Brain microvascular endothelial cell (primary cell): Measurements from ENCODE around the gene TIMP2.

Experiments
- DNase-seq: peaks from one replicate; pipeline ENCODE4 v3.0.0-alpha.2; 2020
- H3K27ac ChIP-seq: fragments of 250-450 bp; sonication (Bioruptor Pico); 2 replicates; pipeline ENCODE4 v1.5.1; 2020; ENCODE audit warnings: mild to moderate bottlenecking, moderate library complexity
- H3K27me3 ChIP-seq: fragments of 250-450 bp; sonication (Bioruptor Pico); replicated peaks from 2 replicates; pipeline ENCODE4 v1.5.1; 2020; ENCODE audit warnings: mild to moderate bottlenecking
- H3K36me3 ChIP-seq: fragments of 250-450 bp; sonication (Bioruptor Pico); replicated peaks from 2 replicates; pipeline ENCODE4 v1.5.1; 2020; ENCODE audit warnings: mild to moderate bottlenecking
- H3K4me3 ChIP-seq: 2 replicates; pipeline ENCODE4 v1.5.1; 2011; ENCODE audit warnings: low read depth, mild to moderate bottlenecking, control low read depth, low read length, moderate library complexity
- in situ Hi-C: cut with HindIII; loops from 2 replicates; pipeline ENCODE4 v1.10.0; 2017; ENCODE audit warnings: low sequenced_read_pairs, low pct_ligation_motif_present
- TF ChIP-seq, protein P1 (sequence below): IDR thresholded peaks from 2 replicates; pipeline ENCODE4 v1.5.1; 2011; ENCODE audit warnings: low read depth, mild to moderate bottlenecking, moderate library complexity, low read length, control low read depth, inconsistent platforms; ENCODE audit errors: missing control alignments

The TIMP2 gene

DNA sequence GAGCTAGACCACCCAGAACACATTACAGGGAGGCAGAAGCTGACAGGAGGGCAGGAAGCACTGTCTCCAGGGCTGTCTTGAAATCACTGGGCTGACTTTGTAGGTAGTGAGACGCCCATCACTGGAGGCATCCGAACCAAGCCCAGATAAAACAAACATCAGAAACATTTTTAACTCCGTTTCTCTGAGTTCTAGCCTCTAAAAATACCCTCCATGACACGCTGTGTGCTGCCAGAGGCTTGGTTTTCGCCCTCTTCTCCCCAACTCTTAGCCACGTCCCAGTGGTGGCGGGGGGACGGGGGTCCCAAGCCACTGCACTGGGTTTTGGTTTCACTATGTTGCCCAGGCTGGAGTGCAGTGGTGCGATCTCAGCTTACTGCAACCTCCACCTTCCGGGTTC lies 23.4 kb downstream of the TIMP2 start:
- no peak for DNase-seq
- Histone ChIP-seq H3K27ac (no peak overlapping the region), H3K27me3 (no peaks in the 10 kb centered on the region), H3K4me3 (no peak overlapping the region), H3K36me3 (peaks cover 33% of the 10 kb centered on the region)
- in situ Hi-C loops, result no loop called here
- TF ChIP-seq, protein P1, sequence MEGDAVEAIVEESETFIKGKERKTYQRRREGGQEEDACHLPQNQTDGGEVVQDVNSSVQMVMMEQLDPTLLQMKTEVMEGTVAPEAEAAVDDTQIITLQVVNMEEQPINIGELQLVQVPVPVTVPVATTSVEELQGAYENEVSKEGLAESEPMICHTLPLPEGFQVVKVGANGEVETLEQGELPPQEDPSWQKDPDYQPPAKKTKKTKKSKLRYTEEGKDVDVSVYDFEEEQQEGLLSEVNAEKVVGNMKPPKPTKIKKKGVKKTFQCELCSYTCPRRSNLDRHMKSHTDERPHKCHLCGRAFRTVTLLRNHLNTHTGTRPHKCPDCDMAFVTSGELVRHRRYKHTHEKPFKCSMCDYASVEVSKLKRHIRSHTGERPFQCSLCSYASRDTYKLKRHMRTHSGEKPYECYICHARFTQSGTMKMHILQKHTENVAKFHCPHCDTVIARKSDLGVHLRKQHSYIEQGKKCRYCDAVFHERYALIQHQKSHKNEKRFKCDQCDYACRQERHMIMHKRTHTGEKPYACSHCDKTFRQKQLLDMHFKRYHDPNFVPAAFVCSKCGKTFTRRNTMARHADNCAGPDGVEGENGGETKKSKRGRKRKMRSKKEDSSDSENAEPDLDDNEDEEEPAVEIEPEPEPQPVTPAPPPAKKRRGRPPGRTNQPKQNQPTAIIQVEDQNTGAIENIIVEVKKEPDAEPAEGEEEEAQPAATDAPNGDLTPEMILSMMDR, result no peak

DNA sequence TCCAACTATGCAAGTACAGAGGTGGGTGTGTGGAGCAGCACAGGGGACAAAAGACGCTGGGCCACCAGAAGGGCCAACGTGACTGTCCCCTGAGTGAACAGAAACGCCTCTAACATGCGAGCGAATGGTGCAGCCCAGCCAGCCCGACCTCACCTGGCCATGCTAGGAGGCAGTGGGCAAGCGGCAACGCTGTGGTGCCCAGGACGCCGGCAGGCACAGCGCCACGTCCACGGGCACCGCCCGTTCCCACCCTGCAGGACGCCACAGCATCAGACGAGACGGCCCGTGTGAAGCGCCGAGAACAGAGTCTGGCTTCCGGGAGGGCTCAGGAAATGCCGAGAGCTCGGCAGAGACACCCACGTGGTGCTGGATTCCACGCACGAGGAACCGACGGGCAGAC lies 24.4 kb downstream of the TIMP2 start:
- TF ChIP-seq, protein P1, result no peak
- H3K36me3 ChIP-seq, result peaks cover 33% of the 10 kb centered on the region
- in situ Hi-C loops, result no loop called here

DNA sequence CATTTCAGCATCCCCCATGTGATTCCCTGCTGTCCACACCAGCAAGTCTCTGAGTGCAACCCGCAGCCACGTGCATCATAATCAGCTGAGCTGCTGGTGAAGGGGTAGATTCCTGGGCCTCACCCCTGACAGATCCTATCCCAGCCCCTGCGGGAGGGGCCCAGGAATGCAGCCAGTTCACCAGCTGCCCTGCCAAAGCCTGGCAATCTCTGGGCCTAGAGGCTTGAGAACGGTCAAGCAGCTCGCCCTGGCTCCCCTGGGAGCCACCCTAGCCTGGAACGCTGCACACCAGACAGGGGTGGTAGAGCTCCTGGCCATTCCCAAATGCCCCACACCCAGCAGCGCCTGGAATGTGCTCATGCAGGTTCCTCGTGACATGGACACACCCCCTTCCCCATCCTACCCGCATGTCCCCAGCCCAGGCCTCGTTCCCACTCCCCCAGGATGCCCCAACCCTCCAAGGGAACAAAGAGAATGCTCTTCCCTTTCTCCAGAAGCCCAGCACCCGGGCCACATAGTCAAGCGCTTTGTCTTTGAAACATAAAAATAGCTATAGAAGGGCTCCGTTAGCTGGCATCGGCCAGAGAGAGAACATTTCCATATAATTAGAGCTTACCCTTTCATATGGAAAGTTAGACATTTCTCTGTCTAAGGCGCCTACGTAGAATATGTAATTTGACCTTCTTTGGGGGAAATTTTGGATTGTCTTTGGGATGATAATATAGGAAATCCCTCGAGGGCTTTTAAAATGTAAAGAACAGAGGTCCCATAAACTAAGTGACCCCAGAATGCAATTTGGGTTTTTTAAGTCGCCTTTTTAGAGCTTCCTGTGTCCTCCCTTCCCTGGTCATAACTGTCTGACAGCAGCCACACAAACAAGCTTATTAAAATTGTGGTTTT lies 25.6 kb downstream of the TIMP2 start:
- H3K4me3 ChIP-seq, result no peak overlapping the region
- TF ChIP-seq, protein P1, result no peak
- no peak for DNase-seq
- peaks cover 33% of the 10 kb centered on the region for H3K36me3 ChIP-seq
- no peaks in the 10 kb centered on the region for H3K27me3 ChIP-seq
- in situ Hi-C loops, result no loop called here
- H3K27ac ChIP-seq, result no peak overlapping the region

More for the DNA sequence above, 24.4 kb downstream of the TIMP2 start:
- H3K27me3 ChIP-seq, result no peaks in the 10 kb centered on the region
- H3K4me3 ChIP-seq, result no peak overlapping the region
- no peak overlapping the region for H3K27ac ChIP-seq
- DNase-seq, result no peak

DNA sequence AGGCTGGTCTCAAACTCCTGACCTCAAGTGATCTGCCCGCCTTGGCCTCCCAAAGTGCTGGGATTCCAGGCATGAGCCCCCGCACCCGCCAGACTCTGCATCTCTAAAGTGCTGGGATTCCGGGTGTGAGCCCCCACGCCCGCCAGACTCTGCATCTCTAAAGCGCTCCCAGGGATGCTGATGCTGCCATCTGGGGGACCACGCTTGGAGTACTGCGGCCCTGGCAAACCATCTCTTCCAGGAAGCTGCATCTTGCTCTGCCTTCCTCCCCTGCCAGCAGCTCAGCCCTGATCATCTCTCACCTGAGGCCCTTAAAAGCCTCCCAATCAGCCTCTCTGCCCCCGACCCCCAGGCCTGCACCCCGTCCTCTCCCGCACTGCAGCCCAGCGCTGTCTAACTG lies 26.2 kb downstream of the TIMP2 start:
- H3K27ac ChIP-seq, result no peak overlapping the region
- H3K4me3 ChIP-seq, result no peak overlapping the region
- in situ Hi-C loops, result no loop called here
- no peak for DNase-seq
- H3K27me3 ChIP-seq, result no peaks in the 10 kb centered on the region
- TF ChIP-seq, protein P1, result no peak
- H3K36me3 ChIP-seq, result peaks cover 31% of the 10 kb centered on the region

DNA sequence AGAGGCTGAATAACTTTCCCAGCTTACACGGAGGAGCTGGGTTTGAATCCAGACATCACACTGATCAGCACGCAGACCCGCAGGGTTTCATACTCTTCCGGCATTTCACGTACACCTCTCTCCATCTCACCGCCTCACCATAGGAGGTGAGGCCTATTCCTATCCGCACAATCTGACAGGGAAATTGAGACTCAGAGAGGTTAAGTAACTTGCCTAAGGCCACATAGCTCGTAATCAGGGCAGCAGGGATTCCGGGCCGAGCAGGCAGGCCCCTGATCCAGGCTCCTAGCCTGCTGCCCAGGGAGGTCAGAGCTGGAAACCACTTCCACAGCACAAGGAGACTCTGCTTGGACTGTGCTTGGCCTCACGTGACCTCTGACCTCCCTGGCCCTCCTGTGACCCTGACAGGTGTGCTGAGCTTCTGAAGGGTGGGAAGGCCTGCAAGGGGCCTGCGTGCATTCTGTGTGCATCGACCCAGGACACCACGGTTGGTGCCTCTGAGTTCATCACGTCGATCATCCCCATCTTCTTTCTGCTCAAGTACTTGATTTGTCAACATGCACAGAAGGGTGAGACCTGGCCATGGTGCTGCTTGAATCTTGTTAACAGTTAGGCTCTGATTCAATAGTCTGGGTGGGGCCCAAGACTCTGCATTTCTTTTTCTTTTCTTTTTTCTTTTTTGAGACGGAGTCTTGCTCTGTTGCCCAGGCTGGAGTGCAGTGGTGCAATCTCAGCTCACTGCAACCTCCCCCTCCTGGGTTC lies 26.9 kb downstream of the TIMP2 start:
- DNase-seq, result no peak
- TF ChIP-seq, protein P1, result no peak
- Histone ChIP-seq H3K27me3 (no peaks in the 10 kb centered on the region), H3K4me3 (no peak overlapping the region), H3K27ac (no peak overlapping the region), H3K36me3 (peaks cover 26% of the 10 kb centered on the region)
- in situ Hi-C loops, result no loop called here
